Measurements from ENCODE around the gene SPRN. TPM values are rescaled to one million over a fixed set of nuclear protein-coding genes. Genes with fewer than 3 reads are reported as not detected.

The SPRN gene
- total RNA-seq, 1 donor: under 0.01 TPM

DNA sequence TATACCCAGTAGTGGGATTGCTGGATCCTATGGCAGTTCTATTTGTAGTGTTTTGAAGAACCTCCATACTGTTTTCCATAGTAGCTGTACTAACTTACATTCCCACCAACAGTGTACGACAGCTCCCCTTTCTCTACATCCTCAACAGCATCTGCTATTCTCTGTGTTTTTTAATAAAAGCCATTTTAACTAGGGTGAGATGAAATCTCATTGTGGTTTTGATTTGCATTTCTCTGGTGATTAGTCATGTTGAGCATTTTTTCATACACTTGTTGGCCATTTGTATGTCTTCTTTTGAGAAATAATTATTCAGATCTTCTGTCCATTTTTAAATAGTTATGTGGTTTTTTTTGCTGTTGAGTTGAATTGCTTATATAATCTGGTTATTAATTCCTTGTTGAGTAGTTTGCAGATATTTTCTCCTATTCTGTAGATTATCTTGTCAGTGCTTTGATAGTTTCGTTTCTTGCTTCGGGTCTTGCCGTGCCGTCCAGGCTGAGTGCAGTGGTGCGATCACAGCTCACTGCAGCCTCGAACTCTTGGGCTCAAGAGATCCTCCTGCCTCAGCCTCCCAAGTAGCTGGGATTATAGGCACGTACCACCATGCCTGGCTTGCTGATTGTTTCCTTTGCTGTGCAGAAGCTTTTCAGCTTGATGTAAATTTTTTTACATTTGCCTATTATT, 18.4 kb downstream of the SPRN start:
- no peaks in the 10 kb centered on the region for H3K27me3 ChIP-seq (ENCODE audit: insufficient read depth, low read length)
- H3K4me3 ChIP-seq (ENCODE audit: low read length): no peak overlapping the region
- H3K9me3 ChIP-seq (ENCODE audit: low read depth, low read length): peaks cover 8% of the 10 kb centered on the region
- peaks cover 6% of the 10 kb centered on the region for H3K4me1 ChIP-seq (ENCODE audit: insufficient read depth, low read length)

DNA sequence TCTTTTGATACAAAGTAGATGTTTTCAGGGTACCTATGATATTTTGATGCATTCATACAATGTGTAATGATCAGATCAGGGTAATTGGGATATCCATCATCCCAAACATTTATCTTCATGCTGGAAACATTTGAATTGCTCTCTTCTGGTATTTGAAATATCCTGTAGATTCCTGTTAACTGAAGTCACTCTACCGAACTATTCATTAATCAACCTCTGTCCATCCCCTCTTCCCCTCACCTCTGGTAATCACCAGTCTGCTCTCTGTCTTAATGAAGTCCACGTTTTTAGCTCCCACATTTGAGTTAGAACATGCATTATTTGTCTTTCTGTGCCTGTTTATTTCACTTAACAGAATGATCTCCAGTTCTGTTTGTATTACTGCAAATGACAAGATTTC, 19.2 kb downstream of the SPRN start:
- Histone ChIP-seq H3K9me3 (ENCODE audit: low read depth, low read length) (peaks cover under 1% of the 10 kb centered on the region), H3K27me3 (ENCODE audit: insufficient read depth, low read length) (no peaks in the 10 kb centered on the region), H3K4me3 (ENCODE audit: low read length) (no peak overlapping the region), H3K4me1 (ENCODE audit: insufficient read depth, low read length) (peaks cover 12% of the 10 kb centered on the region)

DNA sequence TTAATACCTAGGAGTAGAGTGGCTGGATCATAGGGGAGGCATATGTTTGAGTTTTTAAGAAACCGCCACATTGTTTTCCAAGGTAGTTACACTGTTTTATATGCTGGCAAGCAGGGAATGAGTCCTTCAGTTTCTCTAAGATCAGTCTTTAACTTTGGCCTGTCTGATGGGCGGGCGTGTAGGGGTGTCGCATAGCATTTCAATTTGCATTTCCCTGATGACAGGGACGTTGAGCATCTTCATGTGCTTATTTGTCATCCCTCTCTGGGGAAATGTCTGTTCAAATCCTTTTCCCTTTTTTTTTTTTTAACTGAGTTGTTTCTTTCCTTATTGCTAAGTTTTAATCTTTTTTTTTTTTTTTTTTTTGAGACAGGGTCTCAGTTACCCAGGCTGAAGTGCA, 20.6 kb downstream of the SPRN start:
- H3K4me1 ChIP-seq (ENCODE audit: insufficient read depth, low read length): peaks cover 12% of the 10 kb centered on the region
- no peaks in the 10 kb centered on the region for H3K27me3 ChIP-seq (ENCODE audit: insufficient read depth, low read length)
- H3K4me3 ChIP-seq (ENCODE audit: low read length): no peak overlapping the region
- H3K9me3 ChIP-seq (ENCODE audit: low read depth, low read length): no peaks in the 10 kb centered on the region

DNA sequence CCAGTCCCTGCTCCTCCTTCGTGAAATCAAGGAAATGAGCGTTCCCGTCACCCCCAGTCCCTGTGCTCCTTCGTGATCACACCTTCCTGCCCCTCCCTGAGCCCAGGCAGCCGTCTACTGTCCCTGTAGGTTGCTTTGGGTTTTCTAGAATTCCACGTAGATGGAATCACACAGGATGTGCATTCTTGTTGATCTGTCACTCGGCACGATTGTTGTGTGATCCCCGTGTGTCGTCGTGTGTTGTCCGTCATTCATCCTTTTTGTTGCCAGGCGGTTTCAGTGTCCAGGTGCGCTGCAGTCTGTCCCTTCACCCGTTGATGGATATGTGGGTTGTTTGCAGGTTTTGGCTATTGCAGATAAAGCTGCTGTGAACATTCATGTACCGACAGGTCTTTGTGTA, 21.1 kb downstream of the SPRN start:
- Histone ChIP-seq H3K27me3 (ENCODE audit: insufficient read depth, low read length) (no peaks in the 10 kb centered on the region), H3K9me3 (ENCODE audit: low read depth, low read length) (no peaks in the 10 kb centered on the region), H3K4me1 (ENCODE audit: insufficient read depth, low read length) (peaks cover 12% of the 10 kb centered on the region)

DNA sequence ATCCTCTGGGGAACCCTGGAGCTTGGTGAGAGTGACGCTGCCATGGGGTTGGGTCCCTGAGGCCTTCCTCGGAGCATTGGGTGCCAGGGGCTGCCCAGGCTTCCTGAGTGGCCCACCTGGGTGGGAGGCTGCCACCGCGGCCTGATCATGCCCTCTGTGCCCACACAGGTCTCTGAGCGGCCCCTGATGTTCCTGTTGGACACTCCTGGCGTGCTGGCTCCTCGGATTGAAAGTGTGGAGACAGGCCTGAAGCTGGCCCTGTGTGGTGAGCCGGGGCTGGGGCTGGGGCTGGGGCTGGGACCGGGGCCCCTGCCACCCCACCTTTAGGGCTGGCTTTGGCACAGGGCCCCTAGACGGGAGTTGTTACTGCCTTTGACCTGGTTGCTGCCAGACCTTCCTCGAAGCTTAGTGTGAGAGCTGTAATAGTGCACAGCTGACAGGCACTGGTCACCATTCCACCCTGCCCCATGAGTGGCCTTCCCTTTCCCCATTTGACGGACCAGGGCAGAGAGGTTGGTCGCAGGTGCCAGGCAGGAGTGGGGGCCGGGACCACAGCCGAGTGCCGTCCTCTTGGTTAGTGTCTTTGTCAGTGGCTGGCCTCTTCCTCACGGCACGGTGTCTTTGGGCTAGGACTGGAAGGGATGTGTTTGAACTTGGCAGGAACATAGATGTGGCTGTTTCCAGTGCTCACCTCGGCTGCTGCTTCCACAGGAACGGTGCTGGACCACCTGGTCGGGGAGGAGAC, 22.3 kb downstream of the SPRN start:
- no peak overlapping the region for H3K4me3 ChIP-seq (ENCODE audit: low read length)
- H3K9me3 ChIP-seq (ENCODE audit: low read depth, low read length): no peaks in the 10 kb centered on the region
- no peaks in the 10 kb centered on the region for H3K27me3 ChIP-seq (ENCODE audit: insufficient read depth, low read length)
- H3K4me1 ChIP-seq (ENCODE audit: insufficient read depth, low read length): peaks cover 12% of the 10 kb centered on the region

More for the DNA sequence above, 21.1 kb downstream of the SPRN start:
- no peak overlapping the region for H3K4me3 ChIP-seq (ENCODE audit: low read length)

DNA sequence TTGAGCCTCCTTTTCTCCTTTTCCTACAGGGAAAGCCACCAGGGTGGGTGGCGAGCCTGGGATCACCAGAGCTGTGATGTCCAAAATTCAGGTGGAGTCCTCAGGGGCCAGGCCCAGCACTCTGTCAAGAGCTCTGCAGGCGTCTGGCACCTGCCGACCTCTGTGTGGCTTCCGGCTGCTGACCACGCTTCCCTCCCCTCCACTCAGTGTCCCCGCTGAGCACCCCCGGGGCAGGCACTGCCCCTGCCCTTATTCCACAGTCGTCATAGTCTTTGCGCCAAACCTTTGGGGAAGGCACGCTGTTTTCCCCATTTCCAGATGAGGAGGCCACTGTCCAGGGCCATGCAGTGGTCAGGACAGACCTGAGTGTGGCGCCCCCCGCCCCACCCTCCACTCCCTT, 22.9 kb downstream of the SPRN start:
- Histone ChIP-seq H3K4me1 (ENCODE audit: insufficient read depth, low read length) (peaks cover 12% of the 10 kb centered on the region), H3K27me3 (ENCODE audit: insufficient read depth, low read length) (no peaks in the 10 kb centered on the region), H3K9me3 (ENCODE audit: low read depth, low read length) (no peaks in the 10 kb centered on the region), H3K4me3 (ENCODE audit: low read length) (no peak overlapping the region)

DNA sequence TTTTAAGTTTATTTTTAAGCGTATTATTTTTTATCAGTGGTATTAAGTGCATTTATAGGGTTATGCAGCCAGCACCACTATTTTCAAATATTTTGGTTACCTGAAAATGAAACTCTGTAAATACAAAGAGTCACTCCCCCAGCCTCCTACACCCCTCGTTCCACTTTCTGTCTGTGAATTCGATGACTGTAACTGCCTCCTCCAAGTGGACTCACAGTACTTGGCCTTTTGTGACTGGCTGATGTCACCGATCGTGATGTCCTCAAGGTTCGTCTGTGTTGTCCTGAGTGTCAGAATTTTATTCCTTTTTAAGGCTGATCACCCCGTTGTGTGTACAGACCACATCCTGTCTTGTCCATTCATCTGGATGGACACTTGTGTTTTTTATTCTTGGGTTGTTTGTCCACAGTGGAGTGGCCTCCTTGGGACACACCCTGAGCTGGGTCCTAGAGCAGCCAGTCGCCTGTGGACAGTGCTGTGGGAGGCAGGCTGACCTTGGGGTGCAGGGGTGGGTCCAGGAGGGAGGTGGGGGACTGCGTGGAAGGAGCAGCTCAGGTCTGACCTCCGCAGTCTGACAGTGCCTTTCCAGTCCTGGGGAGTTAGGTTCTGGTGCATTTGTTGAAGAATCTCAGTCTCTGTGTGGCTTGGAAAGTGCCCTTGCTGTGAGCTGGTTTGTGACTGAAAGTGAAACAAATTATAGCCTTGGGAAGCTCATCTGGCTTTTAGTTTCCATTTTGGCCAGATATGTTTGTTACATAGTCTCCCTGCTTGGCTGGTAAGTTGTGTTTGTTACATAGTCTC, 23.6 kb downstream of the SPRN start:
- Histone ChIP-seq H3K4me3 (ENCODE audit: low read length) (no peak overlapping the region), H3K4me1 (ENCODE audit: insufficient read depth, low read length) (peaks cover 12% of the 10 kb centered on the region), H3K27me3 (ENCODE audit: insufficient read depth, low read length) (no peaks in the 10 kb centered on the region), H3K9me3 (ENCODE audit: low read depth, low read length) (no peaks in the 10 kb centered on the region)

DNA sequence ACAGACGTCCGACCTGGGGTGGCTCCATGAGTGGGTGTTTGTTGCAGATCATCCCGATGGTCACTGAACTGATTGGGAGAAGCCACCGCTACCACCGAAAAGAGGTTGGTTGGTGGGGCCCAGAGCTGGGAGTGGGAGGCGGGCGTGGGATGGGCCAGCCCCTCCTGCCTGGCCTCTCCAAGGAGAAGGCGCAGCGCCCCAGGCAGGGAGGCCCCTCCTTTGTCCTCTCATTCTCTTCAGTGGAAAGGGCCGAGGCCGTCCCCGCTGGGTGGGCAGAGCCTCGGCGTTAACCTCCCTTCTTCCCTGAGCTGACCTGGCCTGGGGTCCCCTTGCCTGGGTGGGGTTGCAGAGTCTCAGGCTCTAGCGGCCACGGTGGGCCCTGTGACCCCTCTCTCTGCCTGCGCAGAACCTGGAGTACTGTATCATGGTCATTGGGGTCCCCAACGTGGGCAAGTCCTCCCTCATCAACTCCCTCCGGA, 25.3 kb downstream of the SPRN start:
- Histone ChIP-seq H3K9me3 (ENCODE audit: low read depth, low read length) (no peaks in the 10 kb centered on the region), H3K4me3 (ENCODE audit: low read length) (no peak overlapping the region)

DNA sequence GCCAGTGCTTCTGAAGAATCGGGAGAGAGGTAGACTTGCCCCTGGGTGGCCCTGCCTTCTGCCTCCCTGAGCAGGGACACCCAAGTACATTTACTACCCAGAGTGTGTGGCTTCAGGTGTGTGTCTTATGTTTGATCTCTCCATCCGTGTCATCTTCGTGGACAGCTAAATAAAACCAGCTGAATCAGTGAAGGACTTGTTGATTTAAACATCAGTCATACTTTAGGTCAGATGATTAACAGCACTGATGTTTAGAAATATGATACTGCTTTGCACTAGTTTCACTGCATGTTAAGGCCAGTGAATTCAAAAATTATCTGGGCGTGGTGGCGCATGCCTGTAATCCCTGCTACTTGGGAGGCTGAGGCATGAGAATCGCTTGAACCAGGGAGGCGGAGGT, 26.5 kb downstream of the SPRN start:
- Histone ChIP-seq H3K4me1 (ENCODE audit: insufficient read depth, low read length) (peaks cover 29% of the 10 kb centered on the region), H3K4me3 (ENCODE audit: low read length) (no peak overlapping the region), H3K27me3 (ENCODE audit: insufficient read depth, low read length) (no peaks in the 10 kb centered on the region)

More for the DNA sequence above, 25.3 kb downstream of the SPRN start:
- peaks cover 24% of the 10 kb centered on the region for H3K4me1 ChIP-seq (ENCODE audit: insufficient read depth, low read length)
- H3K27me3 ChIP-seq (ENCODE audit: insufficient read depth, low read length): no peaks in the 10 kb centered on the region

DNA sequence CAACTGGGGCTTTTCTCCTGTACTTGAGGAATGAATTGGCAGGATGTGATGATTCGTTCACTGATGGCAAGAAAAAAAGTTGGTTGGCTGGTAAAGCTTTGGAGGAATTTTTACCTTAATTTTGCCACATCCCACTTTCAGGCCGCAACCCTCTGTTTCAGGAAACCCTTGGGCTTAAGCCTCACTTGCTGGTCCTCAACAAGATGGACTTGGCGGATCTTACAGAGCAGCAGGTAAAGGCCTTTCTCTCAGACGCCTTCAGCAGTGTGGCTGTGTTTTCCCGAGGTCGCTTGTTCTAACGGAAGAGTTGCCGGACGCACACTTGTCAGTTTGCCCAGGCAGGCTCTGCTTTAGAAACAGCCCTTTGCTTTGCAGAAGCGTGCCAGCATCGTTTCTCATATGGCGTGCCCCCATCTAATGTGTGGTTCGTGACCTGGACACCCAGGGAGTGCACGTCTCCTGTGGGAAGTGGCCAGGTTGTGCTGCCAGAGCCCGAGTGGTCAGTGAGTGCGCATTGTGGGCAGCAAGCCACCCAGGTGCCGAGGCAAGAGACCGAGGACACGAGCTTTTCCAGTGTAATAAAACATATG, 28.3 kb downstream of the SPRN start:
- peaks cover 36% of the 10 kb centered on the region for H3K4me1 ChIP-seq (ENCODE audit: insufficient read depth, low read length)
- H3K4me3 ChIP-seq (ENCODE audit: low read length): no peak overlapping the region
- no peaks in the 10 kb centered on the region for H3K27me3 ChIP-seq (ENCODE audit: insufficient read depth, low read length)
- H3K9me3 ChIP-seq (ENCODE audit: low read depth, low read length): no peaks in the 10 kb centered on the region

More for the DNA sequence above, 26.5 kb downstream of the SPRN start:
- no peaks in the 10 kb centered on the region for H3K9me3 ChIP-seq (ENCODE audit: low read depth, low read length)

DNA sequence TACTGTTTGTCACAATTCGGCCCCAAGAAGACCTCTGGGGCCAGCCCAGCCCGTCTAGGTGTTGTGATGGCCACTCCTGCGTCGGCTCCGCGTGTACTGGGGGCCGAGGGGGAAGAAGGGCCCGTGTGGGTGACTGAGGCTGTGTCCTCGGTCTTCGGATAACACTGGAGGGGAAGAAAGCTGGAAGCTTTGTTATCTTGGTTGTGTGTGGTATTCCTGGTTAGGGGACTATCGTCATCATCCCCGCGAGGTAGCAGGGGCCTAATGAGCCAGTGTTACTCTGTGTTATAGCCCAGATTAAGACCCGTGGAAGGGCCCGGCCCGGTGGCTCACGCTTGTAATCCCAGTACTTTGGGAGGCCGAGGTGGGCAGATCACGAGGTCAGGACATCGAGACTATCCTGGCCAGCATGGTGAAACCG, 29.6 kb downstream of the SPRN start:
- no peaks in the 10 kb centered on the region for H3K9me3 ChIP-seq (ENCODE audit: low read depth, low read length)
- H3K4me1 ChIP-seq (ENCODE audit: insufficient read depth, low read length): peaks cover 42% of the 10 kb centered on the region
- H3K4me3 ChIP-seq (ENCODE audit: low read length): peak overlapping the region; percentile 68
- H3K27me3 ChIP-seq (ENCODE audit: insufficient read depth, low read length): no peaks in the 10 kb centered on the region

DNA sequence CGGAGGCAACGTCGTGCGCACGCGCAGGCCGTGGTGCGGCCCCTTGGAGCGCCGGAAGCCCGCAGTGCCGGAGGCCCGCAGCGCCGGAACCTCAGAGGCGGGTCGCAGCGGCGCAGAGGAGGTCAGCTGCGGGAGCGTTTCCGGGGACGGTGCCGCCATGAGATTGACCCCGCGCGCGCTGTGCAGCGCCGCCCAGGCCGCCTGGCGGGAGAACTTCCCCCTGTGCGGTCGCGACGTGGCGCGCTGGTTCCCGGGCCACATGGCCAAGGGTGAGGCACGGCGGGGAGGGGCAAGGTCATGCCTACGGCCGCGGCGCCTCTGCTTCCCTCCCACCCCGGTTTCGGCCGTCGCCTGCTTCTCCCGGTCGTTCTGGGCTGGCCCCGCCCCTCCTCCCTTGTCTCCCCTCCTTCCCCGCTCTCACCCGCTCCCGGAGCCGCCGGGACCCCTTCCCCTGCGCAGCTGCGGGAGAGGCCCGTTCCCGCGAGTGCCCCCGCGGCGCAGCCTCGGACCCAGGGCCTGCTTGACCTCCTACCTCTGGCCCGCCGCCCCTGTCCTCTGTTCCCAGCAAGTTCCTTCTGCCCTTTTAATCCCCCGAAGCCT, 30.3 kb downstream of the SPRN start, which contains the start of gene MTG1:
TSS of gene MTG1 (plus strand) at position 94 of the 600 bp plus-strand sequence. CDS start at position 158, 64 bp downstream.
- Histone ChIP-seq H3K9me3 (ENCODE audit: low read depth, low read length) (no peaks in the 10 kb centered on the region), H3K27me3 (ENCODE audit: insufficient read depth, low read length) (no peaks in the 10 kb centered on the region), H3K4me1 (ENCODE audit: insufficient read depth, low read length) (peaks cover 48% of the 10 kb centered on the region), H3K4me3 (ENCODE audit: low read length) (peak within 1 kb of the TSS; percentile 68)

DNA sequence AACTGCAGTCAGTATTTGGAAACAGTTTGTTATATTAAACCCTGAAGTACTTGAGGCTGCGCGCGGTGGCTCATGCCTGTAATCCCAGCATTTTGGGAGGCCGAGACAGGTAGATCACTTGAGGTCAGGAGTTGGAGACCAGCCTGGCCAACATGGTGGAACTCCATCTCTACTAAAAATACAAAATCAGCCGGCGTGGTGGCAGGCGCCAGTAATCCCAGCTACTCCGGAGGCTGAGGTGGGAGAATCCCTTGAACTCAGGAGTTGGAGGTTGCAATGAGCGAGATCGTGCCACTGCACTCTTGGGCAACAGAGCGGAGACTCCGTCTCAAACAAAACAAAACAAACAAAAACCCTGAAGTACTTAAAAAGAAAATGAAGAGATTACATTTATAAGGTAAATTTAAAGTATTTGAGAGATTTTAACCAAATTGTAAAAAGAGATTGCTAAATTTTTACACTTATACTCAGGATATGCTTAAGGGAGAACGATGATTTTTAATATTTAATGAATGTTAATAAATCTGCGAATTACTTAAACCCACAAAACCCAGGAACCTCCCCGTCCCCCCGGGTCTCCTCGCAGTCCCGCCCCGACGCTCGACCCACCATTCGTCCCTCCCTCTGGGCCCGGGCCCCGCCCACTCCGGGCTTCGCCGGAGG, 30.9 kb downstream of the SPRN start:
- no peaks in the 10 kb centered on the region for H3K27me3 ChIP-seq (ENCODE audit: insufficient read depth, low read length)
- no peaks in the 10 kb centered on the region for H3K9me3 ChIP-seq (ENCODE audit: low read depth, low read length)
- peaks cover 52% of the 10 kb centered on the region for H3K4me1 ChIP-seq (ENCODE audit: insufficient read depth, low read length)
- H3K4me3 ChIP-seq (ENCODE audit: low read length): peak overlapping the region; percentile 68

All from mononuclear cell (primary cell).